ENCODE measurements around the gene THAP7. TPM values are rescaled to one million over a fixed set of nuclear protein-coding genes. Genes with fewer than 3 reads are reported as not detected.

Gene THAP7
- total RNA-seq, 1 experiment from 2014 or later, result 29.1 TPM

DNA sequence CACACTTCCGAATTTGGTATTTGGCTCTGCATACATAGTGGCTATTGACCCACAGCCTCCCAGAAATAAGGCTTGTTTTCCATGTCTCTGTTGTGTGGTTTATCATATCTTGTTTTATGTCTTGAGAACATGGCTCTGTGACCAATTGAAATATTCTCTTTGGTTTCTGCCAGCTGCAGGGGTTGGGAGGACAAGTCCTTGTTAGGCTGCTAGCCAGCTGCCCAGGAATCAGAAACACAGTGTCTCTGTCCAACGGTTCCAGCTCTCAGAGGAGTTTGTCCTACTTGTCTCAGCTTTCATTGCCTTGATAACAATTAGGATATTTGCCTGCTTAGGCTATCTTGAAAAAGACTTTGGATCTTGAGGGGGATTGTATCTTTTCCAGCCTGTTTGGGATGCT, 36.5 kb upstream of the THAP7 start:
- Mint-ChIP-seq H3K36me3 (ENCODE audit: insufficient read depth, unreplicated experiment) (peaks cover 6% of the 10 kb centered on the region), H3K4me3 (ENCODE audit: unreplicated experiment) (no peak overlapping the region), H3K4me1 (ENCODE audit: low read depth, unreplicated experiment) (peaks cover 13% of the 10 kb centered on the region), H3K27me3 (ENCODE audit: insufficient read depth, unreplicated experiment) (no peaks in the 10 kb centered on the region), H3K9me3 (ENCODE audit: unreplicated experiment) (no peaks in the 10 kb centered on the region), H3K27ac (ENCODE audit: unreplicated experiment) (peak overlapping the region; percentile 88)
- Histone ChIP-seq H3K36me3 (ENCODE audit: control insufficient read depth, insufficient read depth, low read length) (no peaks in the 10 kb centered on the region), H3K4me3 (ENCODE audit: low read depth, low read length) (no peak overlapping the region), H3K4me1 (peaks cover 31% of the 10 kb centered on the region), H3K9me3 (no peaks in the 10 kb centered on the region), H3K27me3 (replicated peaks; ENCODE audit: control insufficient read depth, insufficient read depth, low read length) (no peaks in the 10 kb centered on the region)
- ChIA-PET POLR2A (interaction anchor here (0.6 kb wide), 1 partner anchor 61 kb away, joined by 4 read pairs; no protein-coding TSS in a partner anchor), CTCF (interaction anchor here (1.1 to 1.3 kb wide), 2 partner anchors 65 to 153 kb away, joined by 5 read pairs; no protein-coding TSS in a partner anchor)
- intact Hi-C loops (cut with micrococcal nuclease; ENCODE audit: unreplicated experiment), result no loop called here
- BruUV-seq (replicated peaks), result no TSS peak
- TF ChIP-seq, protein P1, sequence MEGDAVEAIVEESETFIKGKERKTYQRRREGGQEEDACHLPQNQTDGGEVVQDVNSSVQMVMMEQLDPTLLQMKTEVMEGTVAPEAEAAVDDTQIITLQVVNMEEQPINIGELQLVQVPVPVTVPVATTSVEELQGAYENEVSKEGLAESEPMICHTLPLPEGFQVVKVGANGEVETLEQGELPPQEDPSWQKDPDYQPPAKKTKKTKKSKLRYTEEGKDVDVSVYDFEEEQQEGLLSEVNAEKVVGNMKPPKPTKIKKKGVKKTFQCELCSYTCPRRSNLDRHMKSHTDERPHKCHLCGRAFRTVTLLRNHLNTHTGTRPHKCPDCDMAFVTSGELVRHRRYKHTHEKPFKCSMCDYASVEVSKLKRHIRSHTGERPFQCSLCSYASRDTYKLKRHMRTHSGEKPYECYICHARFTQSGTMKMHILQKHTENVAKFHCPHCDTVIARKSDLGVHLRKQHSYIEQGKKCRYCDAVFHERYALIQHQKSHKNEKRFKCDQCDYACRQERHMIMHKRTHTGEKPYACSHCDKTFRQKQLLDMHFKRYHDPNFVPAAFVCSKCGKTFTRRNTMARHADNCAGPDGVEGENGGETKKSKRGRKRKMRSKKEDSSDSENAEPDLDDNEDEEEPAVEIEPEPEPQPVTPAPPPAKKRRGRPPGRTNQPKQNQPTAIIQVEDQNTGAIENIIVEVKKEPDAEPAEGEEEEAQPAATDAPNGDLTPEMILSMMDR (IDR thresholded peaks at IDR 0.05; ENCODE audit: insufficient read depth in 1 of 2, low read depth in 1 of 2, low read length in 1 of 2, severe bottlenecking in 1 of 2, unreplicated experiment in 1 of 2), result no peak
- DNase-seq, result no peak

DNA sequence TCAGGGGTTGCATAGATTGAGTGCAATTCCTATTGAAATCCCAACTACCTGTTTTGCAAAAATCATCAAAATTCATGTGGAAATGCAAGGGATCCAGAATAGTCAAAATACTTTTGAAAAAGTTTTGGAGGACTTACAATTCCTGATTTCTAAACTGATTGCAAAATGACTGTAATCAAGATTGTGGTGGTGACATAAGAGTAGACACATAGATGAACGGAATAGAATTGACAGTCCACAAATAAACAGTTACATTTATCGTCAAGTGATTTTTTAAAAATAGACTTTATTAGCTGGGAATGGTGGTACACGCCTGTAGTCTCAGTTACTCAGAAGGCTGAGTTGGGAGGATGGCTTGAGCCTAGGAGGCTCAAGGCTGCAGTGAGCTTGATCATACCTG, 33.1 kb upstream of the THAP7 start:
- TF ChIP-seq, protein P1 (IDR thresholded peaks at IDR 0.05; ENCODE audit: insufficient read depth in 1 of 2, low read depth in 1 of 2, low read length in 1 of 2, severe bottlenecking in 1 of 2, unreplicated experiment in 1 of 2), result no peak
- POLR2A ChIA-PET, result no interaction called here
- DNase-seq, result no peak
- peaks cover 29% of the 10 kb centered on the region for H3K4me1 ChIP-seq
- H3K9me3 ChIP-seq, result no peaks in the 10 kb centered on the region
- H3K27me3 Mint-ChIP-seq (ENCODE audit: insufficient read depth, unreplicated experiment), result no peaks in the 10 kb centered on the region
- no peak overlapping the region for H3K27ac Mint-ChIP-seq (ENCODE audit: unreplicated experiment)
- no peaks in the 10 kb centered on the region for H3K27me3 ChIP-seq (replicated peaks; ENCODE audit: control insufficient read depth, insufficient read depth, low read length)
- no peaks in the 10 kb centered on the region for H3K36me3 ChIP-seq (ENCODE audit: control insufficient read depth, insufficient read depth, low read length)
- H3K36me3 Mint-ChIP-seq (ENCODE audit: insufficient read depth, unreplicated experiment), result peaks cover 6% of the 10 kb centered on the region
- intact Hi-C loops (cut with micrococcal nuclease; ENCODE audit: unreplicated experiment), result no loop called here
- H3K4me1 Mint-ChIP-seq (ENCODE audit: low read depth, unreplicated experiment), result peaks cover 5% of the 10 kb centered on the region
- no peak overlapping the region for H3K4me3 Mint-ChIP-seq (ENCODE audit: unreplicated experiment)
- no peaks in the 10 kb centered on the region for H3K9me3 Mint-ChIP-seq (ENCODE audit: unreplicated experiment)
- CTCF ChIA-PET, result interaction anchor here (0.7 kb wide), 1 partner anchor 1171 kb away, joined by 3 read pairs; no protein-coding TSS in a partner anchor
- BruUV-seq (replicated peaks), result no TSS peak
- H3K4me3 ChIP-seq (ENCODE audit: low read depth, low read length), result no peak overlapping the region

DNA sequence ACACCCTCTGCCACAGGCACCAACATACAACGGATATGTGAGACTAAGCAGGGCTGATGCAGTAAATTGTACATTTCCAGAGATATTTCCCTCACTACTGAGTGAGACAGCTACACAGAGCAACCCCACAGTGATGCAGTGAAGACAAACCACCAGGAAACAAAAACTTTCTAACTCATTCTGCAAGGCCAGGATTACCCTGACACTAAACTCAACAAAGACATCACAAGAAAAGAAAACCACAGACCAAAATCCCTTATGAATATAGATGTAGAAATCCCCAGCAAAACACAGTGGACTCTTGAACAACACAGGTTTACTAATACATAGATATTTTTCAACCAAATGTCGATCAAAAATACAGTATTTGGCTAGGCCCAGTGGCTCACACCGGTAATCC, 32.0 kb upstream of the THAP7 start:
- DNase-seq, result no peak
- no peak overlapping the region for H3K4me3 ChIP-seq (ENCODE audit: low read depth, low read length)
- no peaks in the 10 kb centered on the region for H3K36me3 ChIP-seq (ENCODE audit: control insufficient read depth, insufficient read depth, low read length)
- H3K9me3 ChIP-seq, result no peaks in the 10 kb centered on the region
- Mint-ChIP-seq H3K4me3 (ENCODE audit: unreplicated experiment) (no peak overlapping the region), H3K9me3 (ENCODE audit: unreplicated experiment) (no peaks in the 10 kb centered on the region), H3K36me3 (ENCODE audit: insufficient read depth, unreplicated experiment) (peaks cover 6% of the 10 kb centered on the region), H3K27ac (ENCODE audit: unreplicated experiment) (no peak overlapping the region), H3K27me3 (ENCODE audit: insufficient read depth, unreplicated experiment) (no peaks in the 10 kb centered on the region), H3K4me1 (ENCODE audit: low read depth, unreplicated experiment) (no peaks in the 10 kb centered on the region)
- no TSS peak for BruUV-seq (replicated peaks)
- CTCF ChIA-PET, result no interaction called here
- POLR2A ChIA-PET, result no interaction called here
- peaks cover 27% of the 10 kb centered on the region for H3K4me1 ChIP-seq
- intact Hi-C loops (cut with micrococcal nuclease; ENCODE audit: unreplicated experiment), result no loop called here
- H3K27me3 ChIP-seq (replicated peaks; ENCODE audit: control insufficient read depth, insufficient read depth, low read length), result no peaks in the 10 kb centered on the region
- TF ChIP-seq, protein P1 (IDR thresholded peaks at IDR 0.05; ENCODE audit: insufficient read depth in 1 of 2, low read depth in 1 of 2, low read length in 1 of 2, severe bottlenecking in 1 of 2, unreplicated experiment in 1 of 2), result no peak

Data from Caco-2 (cell line).